GM10266 (cell line): Measurements from ENCODE around the gene CORIN.

Experiments used
- DNase-seq: peaks from one replicate; pipeline ENCODE4 v3.0.0; 2012; ENCODE audit errors: extremely low spot score
- TF ChIP-seq, protein P1 (sequence below): IDR thresholded peaks from 2 replicates; pipeline ENCODE4 v1.5.1; 2012; ENCODE audit warnings: mild to moderate bottlenecking, low read depth; ENCODE audit not compliant: control insufficient read depth, insufficient read depth; ENCODE audit errors: missing control alignments

The CORIN gene

DNA sequence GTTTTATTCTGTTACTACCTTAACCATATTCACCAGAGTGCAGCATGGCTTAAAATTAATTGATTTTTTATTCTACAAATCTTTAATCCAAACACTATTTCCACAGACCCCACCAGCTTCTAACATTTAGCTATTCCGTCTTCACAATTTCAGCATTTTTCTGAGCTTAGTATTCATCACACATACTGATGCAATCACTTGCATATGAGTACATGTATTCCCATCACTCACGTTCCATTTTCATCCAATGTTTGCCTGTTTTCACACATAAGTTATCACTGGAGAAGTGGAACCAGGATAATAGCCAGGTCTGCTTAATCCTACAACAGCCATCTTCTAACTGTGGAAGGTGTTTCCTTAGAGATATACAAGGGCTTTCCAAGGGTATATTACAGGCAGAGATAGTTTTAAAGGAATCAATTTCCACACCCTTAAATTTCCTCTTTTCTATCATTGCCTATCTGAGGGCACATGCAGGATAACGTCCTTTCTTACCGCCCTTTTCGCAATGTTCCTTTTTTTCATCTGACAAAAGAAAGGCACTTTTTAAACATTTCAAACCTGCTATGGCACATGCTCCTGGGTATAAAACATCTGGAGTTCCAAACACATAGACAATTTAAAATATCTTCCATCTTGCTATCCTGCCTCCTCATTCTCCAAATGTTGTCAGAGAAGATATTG is 115.8 kb downstream of the CORIN start:
- TF ChIP-seq, protein P1, sequence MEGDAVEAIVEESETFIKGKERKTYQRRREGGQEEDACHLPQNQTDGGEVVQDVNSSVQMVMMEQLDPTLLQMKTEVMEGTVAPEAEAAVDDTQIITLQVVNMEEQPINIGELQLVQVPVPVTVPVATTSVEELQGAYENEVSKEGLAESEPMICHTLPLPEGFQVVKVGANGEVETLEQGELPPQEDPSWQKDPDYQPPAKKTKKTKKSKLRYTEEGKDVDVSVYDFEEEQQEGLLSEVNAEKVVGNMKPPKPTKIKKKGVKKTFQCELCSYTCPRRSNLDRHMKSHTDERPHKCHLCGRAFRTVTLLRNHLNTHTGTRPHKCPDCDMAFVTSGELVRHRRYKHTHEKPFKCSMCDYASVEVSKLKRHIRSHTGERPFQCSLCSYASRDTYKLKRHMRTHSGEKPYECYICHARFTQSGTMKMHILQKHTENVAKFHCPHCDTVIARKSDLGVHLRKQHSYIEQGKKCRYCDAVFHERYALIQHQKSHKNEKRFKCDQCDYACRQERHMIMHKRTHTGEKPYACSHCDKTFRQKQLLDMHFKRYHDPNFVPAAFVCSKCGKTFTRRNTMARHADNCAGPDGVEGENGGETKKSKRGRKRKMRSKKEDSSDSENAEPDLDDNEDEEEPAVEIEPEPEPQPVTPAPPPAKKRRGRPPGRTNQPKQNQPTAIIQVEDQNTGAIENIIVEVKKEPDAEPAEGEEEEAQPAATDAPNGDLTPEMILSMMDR = no peak
- no peak for DNase-seq

DNA sequence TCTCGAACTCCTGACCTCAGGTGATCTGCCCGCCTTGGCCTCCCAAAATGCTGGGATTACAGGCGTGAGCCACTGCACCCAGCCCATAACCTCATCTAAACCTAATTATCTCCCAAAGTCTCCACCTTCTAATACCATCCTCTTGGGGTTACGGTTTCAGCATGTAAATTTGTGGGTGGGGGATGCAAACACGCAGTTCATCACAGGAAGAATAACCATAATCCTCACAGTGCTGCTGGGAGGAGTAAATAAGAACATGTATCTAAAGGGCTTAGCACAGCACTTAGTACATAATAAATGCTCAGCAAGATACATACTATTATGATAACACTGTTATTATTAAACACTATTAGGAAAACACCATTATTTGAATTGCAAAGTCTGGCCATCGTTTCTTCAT is 116.4 kb downstream of the CORIN start:
- no peak for DNase-seq
- TF ChIP-seq, protein P1 = no peak

DNA sequence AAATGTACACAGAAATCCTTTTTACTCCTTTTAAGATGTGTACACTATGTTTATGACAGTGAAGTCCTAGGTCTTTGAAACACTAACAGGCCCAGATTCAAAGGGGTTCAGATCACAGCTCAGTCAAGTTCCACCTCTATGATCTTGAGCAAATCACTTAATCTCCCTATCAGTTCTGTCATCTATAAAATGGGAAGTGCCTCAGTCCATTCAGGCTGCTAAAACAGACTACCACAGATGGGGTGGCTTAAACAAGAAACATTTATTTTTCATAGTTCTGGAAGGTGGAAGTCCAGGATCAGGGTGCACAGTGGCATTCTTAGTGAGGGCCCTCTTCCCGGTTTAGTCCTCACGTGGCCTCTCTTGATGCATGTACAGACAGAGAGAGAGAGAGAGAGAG is 117.1 kb downstream of the CORIN start:
- TF ChIP-seq, protein P1 = no peak
- DNase-seq = no peak

DNA sequence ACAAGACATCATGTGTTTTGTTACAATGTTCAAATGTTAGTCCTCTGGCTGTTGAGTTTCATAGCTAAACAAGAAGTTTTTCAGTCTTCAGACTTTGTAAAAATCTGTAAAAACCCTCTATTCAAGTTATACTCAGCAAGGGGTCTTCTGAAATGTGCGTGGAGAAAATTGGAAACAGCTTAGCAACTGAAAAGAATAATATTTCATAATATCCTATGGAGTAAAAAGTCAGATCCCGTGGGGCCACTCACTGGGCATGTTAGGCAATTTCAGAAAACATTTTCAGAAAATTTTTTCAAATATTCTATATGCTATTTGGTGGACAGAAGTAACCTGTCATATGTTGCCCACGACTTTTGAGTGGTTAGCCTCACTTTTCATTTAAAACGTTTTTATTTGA is 118.3 kb downstream of the CORIN start:
- TF ChIP-seq, protein P1 = no peak
- DNase-seq = no peak

GRCh38 chr4:47718696-47719095 is 119.2 kb downstream of the CORIN start:
- no peak for DNase-seq
- TF ChIP-seq, protein P1 = no peak

DNA sequence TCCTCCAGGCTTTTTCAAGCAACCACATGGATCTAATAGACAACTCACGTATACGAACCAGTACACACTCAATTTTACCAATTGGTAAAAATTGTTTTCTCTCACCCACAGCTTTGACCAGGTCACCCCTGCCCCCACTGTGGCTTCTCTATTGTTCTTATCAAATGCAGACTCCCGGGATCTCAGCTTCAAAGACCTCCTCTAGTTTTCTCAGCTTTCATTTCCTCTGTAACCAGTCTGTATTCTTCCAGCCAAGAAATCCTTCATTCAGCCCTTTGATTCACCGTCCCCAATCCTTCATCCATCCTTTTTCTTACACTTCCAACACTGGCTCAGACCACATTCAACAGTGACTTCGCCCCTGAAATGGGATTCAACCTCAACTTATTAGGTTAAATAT is 120.7 kb downstream of the CORIN start:
- TF ChIP-seq, protein P1 = no peak
- DNase-seq = no peak

GRCh38 chr4:47715716-47716416 is 122.0 kb downstream of the CORIN start:
- TF ChIP-seq, protein P1 = no peak
- no peak for DNase-seq
